T-helper 2 cell (primary cell): ENCODE measurements around the gene TMEM101.
"Not testable (repeated sequence)": the region's sequence is repeated elsewhere in the genome, so short reads cannot be mapped to it uniquely, and the experiment has no call there.

ENCODE experiments used
- DNase-seq, 5 experiments: peaks; one replicate each; pipeline versions ENCODE4 v3.0.0 to v3.0.0-alpha.2; 2012 to 2022

Gene TMEM101

DNA sequence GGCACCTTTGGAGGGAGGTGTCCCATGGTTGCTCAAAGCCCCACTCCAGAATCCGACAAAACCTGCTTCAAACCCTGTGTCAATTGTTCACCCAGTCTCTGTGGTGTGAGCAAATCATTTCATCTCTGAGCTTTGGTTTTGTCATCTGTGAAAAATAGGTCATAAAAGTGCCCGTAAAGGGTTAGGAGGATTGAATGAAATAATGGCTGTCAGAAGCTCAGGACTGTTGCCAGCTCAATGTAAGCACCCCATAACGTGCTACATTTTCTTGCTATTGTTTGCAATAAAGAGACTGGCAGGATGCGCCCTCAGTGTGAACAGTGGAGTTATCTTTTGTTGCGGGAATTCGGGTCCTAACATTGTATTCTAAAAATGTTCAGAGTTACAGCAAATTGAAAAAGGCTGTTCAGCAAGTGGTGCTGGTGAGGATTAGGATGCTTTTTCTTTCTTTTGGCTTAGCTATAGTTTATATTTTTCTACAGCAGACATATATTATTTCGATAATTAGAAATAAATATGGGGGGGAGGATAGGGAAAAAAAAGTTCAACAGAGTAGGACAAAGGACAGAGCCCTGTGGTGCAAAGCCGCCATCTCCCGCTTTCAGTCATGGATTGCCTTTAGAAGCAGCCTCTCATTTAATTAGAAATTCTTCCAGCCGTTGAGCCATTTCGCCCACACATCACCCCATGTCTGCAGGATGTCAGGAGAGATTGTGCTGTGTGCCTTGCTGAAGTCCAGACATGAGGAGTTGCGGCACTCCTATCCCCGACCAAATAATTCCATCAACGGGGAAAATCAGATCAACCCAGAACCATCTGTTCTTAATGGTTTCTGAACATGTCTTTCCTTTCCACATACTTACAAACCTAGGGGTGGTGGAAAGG, 40.1 kb downstream of the TMEM101 start:
- DNase-seq = no peak

GRCh38 chr17:43972444-43973212, 42.1 kb downstream of the TMEM101 start:
- DNase-seq = not testable (repeated sequence)

DNA sequence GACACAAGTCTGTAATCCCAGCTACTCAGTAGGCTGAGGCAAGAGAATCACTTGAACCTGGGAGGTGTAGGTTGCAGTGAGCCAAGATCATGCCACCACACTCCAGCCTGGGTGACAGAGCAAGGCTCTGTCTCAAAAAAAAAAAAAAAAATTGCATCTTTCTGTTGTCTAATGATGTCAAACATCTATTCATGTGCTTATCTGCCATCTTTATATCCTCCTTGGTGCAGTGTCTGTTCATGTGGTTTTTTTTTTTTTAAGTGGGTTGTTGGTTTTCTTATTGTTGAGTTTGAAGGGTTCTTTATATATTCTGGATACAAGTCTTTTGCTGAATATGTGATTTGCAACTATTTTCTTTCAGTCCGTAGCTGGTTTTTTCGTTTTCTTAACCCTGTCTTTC, 43.3 kb downstream of the TMEM101 start:
- DNase-seq = peak in 1 of 5 experiments; percentile 37

GRCh38 chr17:43970366-43970765, 44.4 kb downstream of the TMEM101 start:
- DNase-seq = no peak

DNA sequence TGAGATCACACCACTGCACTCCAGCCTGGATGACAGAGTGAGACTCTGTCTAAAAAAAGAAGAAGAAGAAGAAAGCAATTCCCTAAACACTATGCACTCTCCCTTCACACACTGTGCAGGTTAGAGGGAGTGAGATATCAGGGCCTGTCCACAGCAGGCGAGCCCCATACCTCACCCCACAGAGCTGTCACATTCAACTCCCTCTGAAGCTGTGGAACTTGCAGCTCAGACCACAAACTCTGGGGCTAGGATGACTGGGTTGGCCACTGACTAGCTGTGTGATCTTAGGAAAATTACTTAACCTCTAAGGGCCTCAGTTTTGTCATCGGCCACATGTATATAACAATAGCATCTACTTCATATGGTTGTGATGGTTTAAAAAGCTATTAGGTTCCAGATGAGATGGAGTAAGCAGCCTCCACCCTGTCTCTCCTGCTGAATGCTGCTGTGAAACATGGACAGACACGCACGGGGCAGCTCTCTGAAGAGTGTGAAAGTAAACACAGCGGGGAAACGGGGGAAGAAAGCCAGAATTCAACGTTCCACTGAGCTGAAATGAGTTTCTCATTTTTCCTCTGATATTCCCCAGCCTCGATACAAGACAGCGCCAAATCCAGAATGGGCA, 47.4 kb downstream of the TMEM101 start:
- no peak for DNase-seq

DNA sequence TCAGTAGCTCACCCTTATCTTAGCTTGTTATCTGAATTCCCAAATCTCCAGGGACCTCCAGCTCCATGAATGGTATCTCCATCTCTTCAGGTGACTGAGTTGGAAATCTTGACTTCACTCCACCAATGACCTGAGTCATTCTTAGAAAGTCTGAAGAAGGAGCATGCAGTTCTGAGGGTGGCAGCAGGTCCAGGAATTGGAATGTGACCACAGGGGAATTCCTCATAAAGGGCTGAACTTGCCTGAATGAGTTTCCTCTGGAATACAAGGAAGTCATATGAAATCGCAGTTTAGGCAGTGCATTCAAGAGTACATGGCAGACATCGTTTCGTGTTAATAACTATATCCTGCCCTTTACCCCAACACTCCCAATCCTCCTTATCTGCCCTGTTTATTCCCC, 48.5 kb downstream of the TMEM101 start:
- DNase-seq = no peak

GRCh38 chr17:43962479-43962878, 52.3 kb downstream of the TMEM101 start:
- no peak for DNase-seq

- no peak for DNase-seq
Measured at GRCh38 chr17:43961954-43962353, 52.8 kb downstream of the TMEM101 start.

DNA sequence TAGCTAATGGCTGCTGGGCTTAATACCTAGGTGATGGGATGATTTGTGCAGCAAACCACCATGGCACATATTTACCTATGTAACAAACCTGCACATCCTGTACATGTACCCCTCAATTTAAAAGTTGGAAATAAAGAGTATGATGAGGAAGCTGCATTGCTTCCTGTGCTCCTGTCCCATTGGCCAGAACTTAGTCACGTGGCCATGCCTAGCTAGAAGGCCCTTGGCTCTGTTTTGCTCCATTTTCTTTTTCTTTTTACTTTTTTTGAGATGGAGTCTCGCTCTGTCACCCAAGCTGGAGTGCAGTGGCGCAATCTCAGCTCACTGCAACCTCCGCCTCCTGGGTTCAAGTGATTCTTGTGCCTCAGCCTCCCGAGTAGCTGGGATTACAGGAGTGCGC, 53.5 kb downstream of the TMEM101 start:
- DNase-seq = not testable (repeated sequence)
